SW480 (cell line): ENCODE data around the gene MCMBP.
"Not testable (repeated sequence)": the region's sequence is repeated elsewhere in the genome, so short reads cannot be mapped to it uniquely, and the experiment has no call there.

Experiments used
- DNase-seq: peaks from one replicate; pipeline ENCODE4 v3.0.0-alpha.2; 2016; ENCODE audit warnings: low spot score

Gene MCMBP

DNA sequence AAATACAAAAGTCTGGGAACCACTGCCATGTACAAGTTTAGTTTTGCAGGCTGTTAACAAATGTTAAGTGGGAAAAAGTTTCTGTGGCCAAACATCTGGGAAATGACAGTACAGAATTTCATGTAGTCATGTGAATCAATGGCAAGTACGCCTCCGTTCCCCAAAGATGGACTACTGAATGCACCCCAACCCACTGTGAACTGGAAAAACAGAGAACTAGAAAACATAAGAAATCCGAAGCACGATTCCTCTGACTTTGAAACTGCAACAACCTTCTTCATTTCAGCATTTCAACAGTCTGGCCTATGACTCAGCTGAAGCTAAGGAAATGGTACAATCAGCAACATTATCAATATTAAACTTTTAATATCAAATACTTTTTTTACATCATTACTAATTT lies 41.8 kb downstream of the MCMBP start:
- DNase-seq = no peak

DNA sequence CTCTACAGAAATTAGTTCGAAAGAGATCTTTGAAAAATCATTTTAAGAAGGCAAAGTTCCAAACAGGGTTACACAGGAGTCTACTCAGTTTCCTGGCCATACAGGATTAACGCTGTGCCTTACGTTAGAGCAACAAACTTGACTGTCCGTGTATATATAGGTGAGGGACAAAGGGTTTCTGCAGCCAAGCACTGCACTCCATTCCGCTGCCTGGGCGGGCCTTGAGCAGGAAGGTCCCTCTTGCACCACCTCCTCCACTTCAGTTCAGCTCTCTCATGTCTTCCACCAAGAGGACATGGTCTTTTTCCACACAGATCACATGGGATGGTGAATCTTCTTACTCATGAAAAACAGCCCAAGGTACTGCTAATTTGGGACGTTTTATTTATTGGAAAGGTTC lies 43.2 kb downstream of the MCMBP start:
- no peak for DNase-seq

DNA sequence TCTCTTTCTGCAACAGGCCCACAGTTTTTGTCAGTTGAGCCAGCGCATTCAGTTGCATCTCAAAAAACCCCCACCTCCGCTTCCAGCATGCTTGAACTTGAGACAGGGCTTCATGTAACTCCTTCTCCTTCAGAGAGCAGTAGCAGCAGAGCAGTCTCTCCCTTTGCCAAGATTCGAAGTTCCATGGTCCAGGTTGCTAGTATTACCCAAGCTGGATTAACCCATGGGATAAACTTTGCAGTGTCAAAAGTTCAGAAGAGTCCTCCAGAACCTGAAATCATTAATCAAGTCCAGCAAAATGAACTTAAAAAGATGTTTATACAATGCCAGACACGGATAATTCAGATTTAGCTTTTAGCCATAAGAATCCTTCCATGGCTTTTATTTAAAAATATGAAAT lies 45.2 kb downstream of the MCMBP start:
- no peak for DNase-seq

DNA sequence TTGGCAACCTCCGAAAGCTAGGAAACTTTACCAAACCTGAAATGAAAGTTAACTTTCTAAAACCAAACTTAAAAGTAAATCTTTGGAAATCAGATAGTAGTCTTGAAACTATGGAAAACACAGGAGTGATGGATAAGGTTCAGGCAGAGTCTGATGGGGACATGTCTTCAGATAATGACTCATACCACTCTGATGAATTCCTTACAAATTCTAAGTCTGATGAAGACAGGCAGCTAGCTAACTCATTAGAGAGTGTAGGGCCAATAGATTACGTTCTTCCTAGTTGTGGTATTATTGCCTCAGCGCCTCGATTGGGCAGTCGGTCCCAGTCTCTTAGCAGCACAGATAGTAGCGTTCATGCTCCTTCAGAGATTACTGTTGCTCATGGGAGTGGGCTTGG lies 45.9 kb downstream of the MCMBP start:
- no peak for DNase-seq

DNA sequence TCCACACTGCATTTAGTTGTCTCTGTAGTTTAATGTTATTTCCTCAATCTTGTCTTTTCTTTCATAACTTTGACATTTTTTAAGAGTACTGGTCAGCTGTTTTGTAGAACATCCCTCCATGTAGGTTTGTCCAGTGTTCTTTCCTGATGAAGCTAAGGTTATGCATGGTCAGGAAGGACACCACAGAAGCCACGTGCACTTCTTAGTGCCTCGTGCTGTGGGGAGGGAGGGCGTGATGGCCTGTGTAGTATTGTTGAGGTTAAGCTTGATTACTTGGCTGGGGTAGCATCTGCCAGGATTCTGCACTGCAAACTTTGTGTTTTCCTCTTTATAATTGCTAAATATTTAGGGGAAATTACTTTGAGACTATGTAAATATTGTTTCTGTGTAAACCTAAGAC lies 48.3 kb downstream of the MCMBP start:
- no peak for DNase-seq

DNA sequence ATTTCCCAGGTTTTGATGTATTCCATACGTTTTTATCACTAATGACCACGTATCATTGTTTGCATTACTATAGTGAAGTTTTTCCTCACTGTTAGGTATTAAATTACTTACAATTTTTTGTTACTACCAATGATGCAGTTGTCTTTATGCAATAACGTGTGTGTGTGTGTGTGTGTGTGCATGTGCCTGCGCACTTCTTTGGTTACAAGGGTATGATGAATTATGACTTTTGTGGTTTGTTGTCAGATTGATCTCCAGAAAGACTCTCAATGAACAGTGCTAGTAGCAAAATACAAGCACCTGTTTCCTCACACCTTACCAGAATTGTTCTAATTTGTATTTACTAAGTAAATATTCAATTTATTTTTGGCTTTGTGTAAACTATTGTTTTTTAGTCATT lies 51.5 kb downstream of the MCMBP start:
- DNase-seq = no peak

DNA sequence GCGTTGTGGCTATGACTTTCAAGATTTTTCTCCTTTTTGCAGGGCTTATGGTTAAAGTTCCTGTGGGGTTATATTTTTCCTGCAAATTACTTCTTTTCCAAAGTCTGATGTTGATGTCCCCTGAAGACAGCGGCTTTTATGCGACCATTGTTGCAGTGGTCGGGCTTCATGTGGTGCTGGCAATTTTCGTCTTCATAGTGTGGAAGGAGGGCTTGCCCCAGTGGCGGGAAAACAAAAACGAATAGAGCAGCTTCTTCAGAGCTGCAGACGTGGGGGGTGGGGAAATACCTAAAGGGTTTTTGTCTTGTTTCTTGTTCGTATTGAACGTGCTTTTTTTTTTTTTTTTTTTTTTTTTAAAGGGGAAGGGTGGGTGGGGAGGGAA lies 53.8 kb downstream of the MCMBP start:
- DNase-seq = no peak

DNA sequence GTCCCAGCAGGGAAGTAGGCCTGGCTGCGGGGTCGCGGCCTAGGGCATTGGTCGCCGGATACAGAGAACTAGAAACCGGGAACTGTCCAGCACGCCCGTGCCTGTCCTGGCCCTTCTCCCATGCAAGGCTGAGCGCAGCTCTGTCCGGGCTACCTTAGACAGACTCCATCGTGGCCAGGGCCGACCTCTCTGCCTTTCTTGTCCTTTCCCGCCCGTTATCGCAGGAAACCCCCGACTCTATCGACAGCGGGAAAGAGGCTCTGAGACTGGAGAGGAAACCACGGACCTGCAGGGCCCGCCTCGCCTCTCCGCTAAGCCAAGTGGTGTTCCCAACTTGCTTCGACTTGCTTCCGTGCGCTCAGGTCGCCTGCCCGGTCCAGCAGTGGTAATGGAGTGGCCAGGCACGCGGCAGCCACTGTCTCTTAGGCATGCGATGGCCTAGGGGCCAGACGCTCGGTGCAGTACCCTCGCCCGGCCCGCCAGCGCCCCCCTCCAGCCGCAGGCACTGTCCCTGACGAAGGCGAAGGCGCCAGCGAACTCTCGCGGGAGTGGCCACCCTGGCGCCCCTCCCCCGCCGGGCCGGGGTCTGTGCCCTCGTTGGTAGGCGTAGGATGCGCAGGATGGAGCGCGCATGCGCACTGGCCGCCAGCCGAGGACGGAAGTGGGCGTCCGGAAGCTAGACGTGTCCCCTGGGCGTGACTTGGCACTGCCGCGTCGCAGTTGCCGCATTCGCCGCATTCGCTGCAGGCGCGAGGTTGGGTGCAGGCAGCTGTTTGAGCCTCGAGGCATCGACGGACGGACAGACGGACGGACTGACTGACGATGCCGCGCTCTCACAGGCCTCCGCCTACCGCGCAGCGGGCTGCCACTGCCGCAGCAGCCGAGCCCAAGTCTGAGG lies 54.4 kb downstream of the MCMBP start:
- DNase-seq = no peak

DNA sequence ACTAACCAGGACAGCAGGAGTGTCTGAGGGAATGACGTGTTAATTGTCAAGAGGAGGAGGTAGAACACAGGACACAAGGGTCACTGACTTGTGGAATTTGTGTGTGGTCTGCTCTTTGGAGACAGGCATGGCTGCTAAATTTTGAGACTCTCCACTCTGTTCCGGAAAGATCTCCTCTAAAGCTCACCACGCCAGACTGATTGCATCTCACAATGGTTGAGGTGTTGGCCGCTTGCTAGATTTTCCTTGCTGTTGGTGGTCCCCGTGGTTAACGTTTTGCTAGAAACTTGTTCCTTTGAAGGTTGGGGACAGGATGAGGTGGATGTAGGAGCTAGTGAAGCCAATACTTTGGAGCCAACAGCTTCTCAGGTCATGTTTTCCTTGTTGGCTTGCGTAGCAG lies 57.0 kb downstream of the MCMBP start:
- no peak for DNase-seq

DNA sequence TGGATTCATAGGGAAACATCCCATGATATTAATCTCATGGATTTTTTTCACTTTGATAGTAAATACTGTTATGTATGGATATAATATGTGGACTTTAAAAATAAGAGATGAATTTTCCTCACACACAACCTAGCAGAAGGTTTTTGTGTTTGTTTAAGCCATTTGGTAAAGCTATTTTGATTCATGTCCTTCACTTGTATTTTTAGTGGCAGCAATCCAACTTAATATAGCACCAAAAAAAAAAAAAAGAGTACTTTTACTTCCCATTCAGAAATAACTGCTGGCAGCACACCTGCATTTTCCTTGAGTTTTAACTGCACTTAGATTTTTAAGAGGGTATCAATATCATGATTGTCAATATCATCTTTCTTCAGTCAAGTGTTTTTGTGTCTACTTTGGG lies 60.0 kb downstream of the MCMBP start:
- DNase-seq = no peak

DNA sequence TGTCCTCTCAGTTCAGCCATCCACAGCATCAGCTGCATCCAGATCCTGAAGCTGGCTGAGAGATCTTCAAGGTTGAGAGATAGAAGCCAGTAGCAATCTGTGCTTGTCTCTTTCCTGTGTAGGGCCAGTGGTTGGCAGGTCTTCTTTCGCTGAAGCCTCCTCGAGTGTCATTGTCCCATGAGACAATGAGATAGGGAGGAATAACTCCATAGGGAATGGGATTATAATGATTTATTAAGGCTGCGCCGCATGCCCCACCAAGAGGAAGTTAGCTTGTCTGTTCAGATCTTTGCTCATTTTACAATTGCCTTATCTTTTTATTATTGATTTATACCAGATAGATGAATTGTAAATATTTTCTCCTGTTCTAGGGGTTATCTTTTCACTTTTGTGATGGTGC lies 61.5 kb downstream of the MCMBP start:
- no peak for DNase-seq

DNA sequence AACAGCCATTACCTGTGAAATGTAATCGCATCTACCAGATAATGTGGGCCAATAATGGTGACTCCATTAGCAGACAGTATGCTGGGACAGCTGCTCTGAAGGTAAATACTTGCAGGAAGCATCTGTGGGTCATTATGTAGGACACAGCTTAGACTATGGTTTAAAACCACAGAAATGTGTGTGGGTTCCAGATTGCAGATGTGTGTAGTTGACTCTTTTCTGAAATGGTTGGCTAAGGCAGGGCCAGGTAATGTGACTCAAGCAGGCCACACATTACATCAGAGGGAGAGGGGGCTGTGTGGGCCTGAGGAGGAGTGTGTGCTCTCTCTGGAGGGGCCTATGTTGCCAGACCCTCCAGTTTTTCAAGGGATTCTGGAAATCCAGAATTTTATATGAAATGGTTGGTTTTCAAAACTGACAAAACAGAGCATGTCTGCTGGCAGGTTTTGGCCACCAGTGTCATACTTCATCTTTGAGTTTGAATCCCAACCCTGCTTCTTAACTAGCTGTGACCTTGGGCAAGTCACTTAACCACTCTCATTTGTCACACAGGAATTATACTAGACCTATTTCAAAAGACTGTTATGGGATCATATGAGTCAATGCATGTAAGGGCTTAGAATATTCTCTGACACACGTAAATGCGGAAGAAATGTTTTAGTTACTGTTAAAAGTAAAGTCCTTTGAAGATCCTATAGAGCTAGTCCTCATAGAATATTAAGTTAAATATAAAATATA lies 64.5 kb downstream of the MCMBP start:
- peak; percentile 89 for DNase-seq

DNA sequence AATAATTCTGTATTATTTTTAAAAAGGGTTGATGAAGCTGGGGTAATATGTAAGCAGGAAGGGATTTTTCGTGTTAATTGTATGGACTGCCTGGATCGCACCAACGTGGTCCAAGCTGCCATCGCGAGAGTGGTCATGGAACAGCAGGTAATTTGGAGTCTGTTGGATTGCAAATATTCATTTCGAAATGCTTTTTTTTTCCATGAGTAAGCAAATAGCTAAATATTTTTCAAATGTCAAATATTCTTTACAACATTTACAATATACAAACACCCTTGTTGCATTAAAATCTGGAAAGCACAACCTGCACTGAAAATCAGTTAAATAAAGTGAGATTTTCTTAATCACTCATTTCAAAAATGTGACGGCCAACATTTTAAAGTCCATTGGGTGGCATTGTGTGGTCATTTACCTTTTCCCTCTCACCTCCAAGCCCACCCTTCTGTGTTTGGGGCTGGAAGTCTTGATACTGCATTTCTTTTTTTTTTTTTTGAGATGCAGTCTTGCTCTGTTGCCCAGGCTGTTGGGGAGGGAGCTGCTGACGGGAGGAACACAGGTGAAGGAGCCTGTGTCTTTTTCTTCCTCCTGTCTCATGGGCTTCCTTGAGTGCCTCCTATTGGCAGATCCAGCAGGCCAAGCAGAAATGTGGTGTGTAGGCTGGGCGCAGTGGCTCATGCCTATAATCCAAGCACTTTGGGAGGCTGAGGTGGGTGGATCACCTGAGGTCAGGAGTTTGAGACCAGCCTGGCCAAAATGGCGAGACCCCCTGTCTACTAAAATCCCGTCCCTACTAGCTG lies 66.1 kb downstream of the MCMBP start:
- no peak for DNase-seq

DNA sequence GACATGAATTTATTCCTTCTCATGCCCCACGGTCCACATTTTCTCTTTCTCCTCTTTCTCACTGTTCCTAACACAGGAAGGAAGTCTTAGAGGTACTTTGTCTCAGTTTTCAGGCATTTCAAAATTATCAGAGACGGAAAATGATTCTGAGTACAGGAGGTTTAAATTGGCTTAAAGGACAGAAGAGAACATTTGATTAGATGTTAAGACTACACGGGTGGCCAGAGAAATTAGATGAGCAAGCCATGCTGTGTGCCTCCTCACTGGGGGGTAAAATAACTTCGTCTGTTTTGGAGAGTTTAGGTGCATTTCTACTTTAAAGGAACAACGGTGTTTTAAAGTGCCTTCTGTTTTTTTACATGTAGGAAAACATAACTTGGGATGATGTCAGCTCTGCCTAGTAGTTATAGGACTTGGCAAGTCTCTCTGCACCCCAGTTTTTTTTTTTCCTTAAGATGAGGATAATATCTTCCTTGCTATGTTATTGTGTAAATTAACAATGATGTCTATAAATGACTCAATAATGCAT lies 66.9 kb downstream of the MCMBP start:
- DNase-seq = no peak

DNA sequence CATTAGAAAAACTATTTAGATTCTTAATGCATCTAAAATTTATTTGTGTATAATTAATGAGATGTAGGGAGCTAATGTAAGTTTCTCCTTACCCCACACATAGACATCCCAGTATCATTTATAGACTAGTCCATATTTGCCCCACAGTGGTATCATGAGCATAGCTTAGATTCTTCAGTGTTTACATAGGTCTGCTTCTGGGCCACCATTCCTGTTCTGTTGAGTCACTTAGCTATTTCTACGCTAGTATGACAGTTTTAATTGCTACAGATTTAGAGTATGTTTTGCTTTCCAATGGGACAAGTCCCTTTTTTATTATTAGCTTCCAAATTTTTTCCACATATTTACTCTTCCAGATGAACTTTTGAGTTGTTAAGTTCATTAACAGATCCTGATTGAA lies 69.4 kb downstream of the MCMBP start:
- peak; percentile 12 for DNase-seq

DNA sequence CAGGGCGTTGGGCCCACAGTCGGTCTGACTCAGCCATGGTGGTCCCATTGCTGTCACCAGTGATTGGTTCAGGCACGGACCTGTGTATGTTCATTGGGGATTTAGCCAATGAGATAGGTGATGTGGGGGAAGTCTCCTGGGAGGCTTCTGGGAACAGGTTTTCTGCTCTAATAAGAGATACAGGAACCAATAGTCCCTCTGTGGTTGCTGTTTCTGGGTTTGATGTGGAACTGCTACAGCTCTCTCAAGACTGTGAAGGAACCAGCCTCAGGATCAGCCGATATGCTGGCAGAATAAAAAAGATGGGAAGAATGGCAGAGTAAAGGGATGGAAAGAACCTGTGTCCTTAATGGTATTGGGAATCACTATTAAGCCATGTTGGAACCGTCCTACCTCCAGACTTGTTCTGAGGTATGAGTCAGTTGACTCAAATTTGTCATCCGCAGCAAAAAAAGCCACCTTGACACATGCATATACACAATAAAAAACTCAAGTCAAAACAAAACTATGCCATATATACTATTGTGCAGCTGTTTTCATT lies 70.6 kb downstream of the MCMBP start:
- no peak for DNase-seq

DNA sequence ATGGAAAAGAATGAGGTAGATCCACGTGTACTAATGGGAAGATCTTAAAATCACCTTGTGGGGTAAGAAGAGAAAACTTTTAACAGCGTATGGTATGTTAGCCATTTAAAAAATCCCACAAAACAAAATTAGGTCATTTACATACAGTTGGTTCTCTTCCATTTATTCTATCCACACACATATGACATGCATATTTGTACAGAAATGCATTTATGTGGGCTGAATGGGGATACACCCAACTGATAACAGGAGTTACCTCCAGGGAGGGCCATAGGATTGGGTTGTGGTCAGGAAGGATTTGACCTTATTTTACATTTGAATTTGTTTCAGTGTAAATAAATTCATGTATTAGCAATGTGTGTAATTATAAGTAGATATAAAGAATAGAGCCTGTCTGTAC lies 71.5 kb downstream of the MCMBP start:
- no peak for DNase-seq

DNA sequence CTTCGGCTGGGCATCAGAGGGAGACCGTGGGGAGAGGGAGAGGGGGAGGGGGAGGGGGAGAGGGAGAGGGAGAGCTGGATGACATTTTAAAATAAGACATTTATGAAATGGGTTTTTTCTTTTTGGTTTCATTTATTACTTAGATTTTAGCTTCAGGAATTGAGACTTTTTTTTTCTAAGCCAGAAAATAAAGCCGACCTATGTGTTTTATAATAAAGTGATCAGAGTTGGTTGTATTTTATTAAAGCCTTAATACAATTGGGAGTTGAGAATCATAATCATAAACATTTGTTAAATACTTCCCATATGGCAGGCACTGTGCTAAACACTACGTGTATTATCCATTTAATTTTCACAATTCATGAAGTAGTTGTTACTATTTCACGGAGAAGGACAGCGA lies 76.6 kb downstream of the MCMBP start:
- DNase-seq = no peak

DNA sequence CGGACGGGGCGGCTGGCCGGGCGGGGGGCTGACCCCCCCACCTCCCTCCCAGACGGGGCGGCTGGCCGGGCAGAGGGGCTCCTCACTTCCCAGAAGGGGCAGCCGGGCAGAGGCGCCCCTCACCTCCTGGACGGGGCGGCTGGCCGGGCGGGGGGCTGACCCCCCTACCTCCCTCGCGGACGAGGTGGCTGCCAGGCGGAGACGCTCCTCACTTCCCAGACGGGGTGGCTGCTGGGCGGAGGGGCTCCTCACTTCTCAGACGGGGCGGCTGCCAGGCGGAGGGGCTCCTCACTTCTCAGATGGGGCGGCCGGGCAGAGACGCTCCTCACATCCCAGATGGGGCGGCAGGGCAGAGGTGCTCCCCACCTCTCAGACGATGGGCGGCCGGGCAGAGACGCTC lies 77.5 kb downstream of the MCMBP start:
- DNase-seq = not testable (repeated sequence)

DNA sequence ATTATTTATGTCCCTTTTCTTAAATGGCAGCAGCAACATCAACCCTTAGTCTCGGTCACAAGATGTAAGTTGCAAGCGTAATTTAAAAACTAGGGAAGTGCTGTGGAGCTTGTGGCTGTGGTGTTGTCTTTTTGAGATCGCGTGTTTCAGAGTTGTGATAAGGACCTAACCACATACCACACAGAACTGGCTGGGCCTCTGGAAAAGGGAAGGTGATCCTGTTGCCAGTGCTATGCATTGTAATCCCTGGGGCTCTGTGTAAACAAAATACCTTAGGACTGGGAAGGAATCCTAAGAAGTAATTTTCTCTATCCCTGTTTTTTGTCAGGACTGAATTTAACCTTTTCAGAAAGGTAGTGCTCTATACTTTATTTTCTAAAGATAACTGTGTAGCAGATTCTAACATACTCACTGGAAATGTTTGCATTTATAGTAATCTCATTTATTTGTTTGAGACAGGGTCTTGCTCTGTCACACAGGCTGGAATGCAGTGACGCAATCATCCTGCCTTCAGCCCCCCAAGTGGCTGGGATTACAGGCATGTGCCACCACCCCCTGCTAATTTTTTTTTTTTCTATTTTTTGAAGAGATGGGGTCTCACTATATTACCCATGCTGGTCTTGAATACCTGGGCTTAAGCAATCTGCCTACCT lies 86.4 kb downstream of the MCMBP start:
- peak; percentile 55 for DNase-seq

DNA sequence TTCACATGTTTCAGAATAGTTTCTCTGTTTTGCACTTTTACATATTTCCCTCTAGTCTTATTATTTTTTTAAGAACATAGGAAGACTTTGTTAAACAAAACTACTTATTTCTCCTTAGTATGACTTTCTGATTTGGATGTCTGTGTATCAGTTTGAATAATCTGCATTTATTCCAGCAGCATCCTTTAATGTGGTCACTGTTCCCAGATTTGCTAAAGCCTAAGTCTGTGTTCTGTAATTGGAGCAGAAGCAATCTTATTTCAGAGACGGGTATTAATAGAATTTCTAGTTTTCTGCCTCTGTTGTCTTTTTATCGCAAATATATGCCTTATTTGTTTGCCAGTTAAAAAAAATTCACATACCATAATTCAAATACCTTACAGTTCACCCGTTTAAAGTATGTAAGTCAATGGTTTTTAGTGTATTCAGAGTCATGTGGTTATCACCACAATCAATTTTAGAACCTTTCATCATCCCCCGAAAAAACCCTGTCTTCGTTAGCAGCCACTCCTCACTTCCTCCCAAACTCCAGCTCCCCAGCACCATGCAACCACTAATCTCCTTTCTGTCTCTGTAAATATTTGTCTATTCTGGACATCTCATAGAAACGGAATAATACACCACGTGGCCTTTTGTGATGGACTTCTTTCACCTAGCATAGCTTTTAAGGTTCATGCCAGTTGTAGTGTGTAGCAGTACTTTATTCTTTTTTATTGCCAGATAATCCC lies 88.1 kb downstream of the MCMBP start:
- peak; percentile 76 for DNase-seq
